NOMO-1 (cell line): ENCODE results near the gene RMND5B.

Experiments used
- DNase-seq, 2 experiments: peaks; one replicate each; lab custom pipeline; 2025; ENCODE audit not compliant: unreplicated experiment in 2 of 2; lab: John Stamatoyannopoulos, UW

Gene RMND5B

DNA sequence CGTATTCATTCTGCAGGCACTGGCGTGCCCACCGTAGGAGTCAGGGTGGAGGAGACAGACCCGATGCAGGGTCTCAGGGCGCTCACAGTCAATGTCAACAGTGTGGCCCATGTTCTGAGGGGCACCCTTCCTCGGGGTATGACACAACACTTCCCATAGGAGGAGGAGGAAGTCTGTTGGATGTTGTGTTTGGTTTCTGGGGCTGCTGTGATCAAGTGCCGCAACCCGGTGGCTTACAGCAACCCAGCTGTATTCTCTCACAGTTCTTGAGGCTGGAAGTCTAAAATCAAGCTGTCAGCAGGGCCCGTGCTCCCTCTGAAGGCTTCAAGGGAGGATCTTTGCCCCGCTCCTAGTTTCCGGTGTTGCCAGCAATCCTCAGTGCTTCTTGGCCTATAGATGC lies 67.9 kb downstream of the RMND5B start:
- no peak for DNase-seq

DNA sequence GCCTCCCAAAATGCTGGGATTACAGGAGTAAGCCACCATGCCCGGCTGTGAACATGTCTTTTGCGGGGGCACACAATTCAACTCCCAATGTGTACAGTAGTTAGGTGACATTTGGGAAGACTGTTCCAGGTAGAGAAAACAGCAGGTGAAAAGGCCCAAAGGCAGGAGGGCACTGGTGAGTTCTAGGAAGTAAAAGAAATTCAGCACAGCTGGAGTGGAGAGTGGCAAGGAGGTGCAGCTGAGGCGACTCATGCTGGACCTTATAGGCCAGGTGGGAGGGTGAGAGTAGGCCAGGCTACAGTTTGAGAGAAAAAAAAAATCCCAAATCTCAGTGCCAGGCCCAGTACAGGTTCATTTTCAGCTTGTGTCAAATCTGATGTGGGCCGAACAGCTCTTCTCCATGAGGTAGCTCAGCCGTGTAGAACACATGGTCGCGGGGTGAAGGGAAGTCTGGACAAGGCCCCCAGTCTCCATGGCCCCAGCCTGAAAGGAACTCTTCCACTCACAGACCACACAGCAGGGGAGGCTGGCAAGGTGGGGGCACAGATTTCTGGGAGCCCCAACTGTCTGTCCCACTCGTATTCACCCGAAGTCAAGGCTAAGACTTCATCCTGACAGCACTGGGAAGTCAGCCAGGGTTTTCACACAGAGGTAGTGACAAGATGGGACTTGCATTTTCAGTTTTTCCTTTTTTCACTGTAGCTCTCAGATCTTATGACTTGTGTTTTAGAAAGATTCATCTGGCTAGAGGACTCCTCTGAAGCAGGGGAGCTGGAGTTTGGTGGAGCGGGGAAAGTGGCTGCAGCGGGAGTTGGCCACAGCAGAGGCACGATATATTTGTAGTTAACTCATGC lies 69.0 kb downstream of the RMND5B start:
- DNase-seq: no peak
